Esophagus mucosa (tissue), 1 donor: Measurements from ENCODE around the gene DHX57. TPM values are rescaled to one million over a fixed set of nuclear protein-coding genes. Genes with fewer than 3 reads are reported as not detected.

Experiments used
- ATAC-seq: fragments of 200-7000 bp; cut with Tn5 transposase; one replicate; pipeline ENCODE4 v1.9.1; 2020
- total RNA-seq: library from RNA; stranded (reverse); gene quantifications from one replicate; pipeline ENCODE4 v1.2.4, GENCODE V29; 2023
- donor health status: DM: yes; HTN: yes; CAD: no.

The DHX57 gene
- 9.0 TPM for total RNA-seq

GRCh38 chr2:38875576-38876367 lies at the start of gene DHX57, which contains the start of gene MORN2:
TSS of gene DHX57 (minus strand) at chr2:38875934. CDS start at chr2:38868405, 7,529 bp downstream.
TSS of gene MORN2 (plus strand) at chr2:38875976.
- peak; percentile 98 for ATAC-seq

DNA sequence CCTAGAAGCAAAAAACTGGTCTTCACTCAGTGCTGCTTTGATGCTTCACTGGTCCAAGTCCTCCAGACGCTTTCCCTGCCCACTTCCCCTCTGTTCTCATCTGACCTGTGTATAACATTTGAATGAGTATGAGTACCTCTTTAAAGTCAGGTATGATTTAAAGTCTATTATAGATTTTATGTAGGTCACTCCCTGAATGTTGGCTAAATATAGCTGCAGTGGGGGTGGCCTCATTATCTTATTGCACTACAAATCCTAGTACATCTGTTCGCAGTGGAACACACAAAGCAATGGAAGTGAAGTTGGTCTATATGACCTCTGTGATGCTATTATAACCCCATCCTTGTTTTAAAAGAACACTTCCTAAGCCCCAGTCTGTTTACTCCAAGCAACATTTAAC lies 47.2 kb upstream of the DHX57 start:
- no peak for ATAC-seq

GRCh38 chr2:38922389-38922788 lies 46.7 kb upstream of the DHX57 start:
- no peak for ATAC-seq

DNA sequence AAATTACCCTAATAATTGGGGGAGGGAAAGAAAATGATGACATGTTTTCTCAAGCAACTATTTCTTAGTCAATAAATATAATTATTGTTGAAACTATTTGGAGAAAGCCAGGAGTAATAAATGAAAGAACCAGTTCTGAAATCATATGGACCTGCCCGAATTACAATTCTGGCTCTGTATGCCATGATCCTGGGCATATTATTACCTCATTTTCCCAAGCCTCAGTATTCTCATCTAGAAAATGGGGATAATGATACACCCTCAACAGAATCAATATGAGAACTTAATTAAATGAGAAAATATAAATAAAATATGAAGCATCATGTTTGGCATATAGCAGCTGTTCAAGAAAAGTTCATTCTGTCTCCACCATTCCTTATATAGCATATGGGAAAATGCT lies 36.9 kb upstream of the DHX57 start:
- no peak for ATAC-seq

DNA sequence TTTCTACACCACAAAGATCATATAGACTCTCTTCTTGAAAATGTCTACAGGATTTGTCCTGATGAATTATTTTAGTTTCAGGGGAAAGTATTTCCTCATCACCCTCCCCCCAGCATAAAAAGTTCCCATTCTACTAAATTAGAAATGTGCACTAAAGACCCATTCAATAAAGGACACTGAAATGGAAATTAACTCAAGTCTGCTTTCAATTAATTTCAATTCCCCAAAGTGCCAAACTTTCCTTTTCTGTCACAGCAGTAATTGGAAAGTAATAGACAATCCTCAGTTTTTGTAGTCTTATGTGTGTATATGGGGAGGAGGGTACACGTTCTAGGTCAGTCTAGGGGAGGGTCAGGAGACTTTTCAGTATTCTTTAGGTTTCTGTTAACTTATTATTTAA lies 35.5 kb upstream of the DHX57 start:
- ATAC-seq, result no peak

DNA sequence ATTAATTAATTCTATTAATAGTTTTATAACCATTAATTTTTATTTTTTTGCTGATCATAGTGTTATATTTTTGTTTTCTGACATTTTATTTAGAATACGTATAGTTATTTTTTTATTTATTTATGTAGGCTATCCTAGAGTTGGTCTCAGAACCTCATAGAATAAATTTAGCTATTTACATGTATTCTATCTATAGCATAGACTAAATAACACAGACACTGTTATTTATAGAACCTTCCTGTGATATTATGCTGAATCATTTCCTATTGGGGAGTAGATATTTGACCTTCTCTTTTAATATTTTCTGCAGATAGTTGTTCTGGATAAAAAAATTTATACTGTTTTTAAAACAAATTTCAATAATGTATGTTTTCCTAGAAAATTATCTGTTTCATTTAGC lies 34.1 kb upstream of the DHX57 start:
- ATAC-seq, result no peak

GRCh38 chr2:38907743-38908562 lies 32.2 kb upstream of the DHX57 start:
- ATAC-seq, result no peak

GRCh38 chr2:38907242-38907641 lies 31.5 kb upstream of the DHX57 start:
- ATAC-seq, result no peak

DNA sequence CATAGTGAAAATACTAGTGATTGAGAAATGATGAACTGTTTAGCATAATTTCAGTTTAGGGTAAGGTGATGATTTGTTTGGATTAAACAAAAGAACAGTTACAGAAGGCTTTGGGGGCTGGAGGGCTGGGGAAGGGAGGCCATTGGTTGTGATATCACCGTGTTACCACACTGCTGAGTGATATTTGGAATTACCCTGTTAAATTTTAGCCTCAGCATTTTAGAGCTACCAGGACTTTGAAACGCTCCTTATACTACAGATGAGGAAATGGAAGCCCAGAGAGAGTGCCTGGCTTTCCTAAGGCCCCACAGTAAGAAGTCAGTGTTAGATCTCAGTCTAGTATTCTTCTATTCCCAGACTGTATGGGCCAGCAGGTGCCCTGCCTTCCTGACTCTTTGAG lies 29.5 kb upstream of the DHX57 start:
- no peak for ATAC-seq

GRCh38 chr2:38900726-38901125 lies 25.0 kb upstream of the DHX57 start:
- ATAC-seq, result no peak

DNA sequence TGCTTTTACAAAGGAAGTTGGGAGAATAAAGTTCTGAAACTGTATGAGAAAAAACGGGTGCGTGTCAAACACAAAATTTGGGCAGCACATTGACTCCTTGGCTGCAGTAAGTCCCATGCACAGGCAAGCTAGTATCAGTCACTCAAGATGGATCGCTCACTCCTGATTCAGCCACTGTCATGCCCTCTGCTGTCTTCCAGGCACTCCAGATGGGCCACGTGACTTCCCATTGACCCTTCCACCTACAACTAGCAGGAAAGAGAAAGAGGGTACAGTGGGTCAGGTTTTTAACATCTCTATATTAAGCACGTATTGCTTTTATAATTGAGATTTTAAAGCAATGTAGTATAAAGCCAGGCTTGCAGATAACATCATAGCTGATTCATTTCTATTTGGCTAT lies 22.5 kb upstream of the DHX57 start:
- ATAC-seq, result no peak

DNA sequence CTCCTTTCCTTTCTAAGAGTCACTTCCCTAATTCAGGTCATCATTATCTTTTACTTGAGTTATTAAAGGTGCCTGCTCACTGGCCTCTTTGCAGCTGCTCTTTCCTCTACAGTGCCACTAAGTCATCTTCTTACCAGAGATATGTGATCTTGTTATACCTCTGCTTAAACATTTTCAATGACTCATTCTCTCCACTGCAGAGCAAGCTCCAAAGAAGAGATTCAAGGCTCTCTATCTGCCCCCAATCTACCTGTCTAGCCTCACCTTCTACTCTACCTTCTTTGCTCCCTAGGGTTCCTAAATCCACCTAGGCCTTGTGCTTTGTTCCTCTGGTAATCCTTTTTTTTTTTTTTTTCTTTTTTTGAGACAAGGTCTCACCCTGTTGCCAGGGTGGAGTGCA lies 17.1 kb upstream of the DHX57 start:
- no peak for ATAC-seq

- ATAC-seq, result no peak
Observed at GRCh38 chr2:38889575-38889974, 13.8 kb upstream of the DHX57 start, which contains the start of gene ARHGEF33. TSS of gene ARHGEF33 (plus strand) at chr2:38889875. CDS start at chr2:38919448, 29,573 bp downstream.

DNA sequence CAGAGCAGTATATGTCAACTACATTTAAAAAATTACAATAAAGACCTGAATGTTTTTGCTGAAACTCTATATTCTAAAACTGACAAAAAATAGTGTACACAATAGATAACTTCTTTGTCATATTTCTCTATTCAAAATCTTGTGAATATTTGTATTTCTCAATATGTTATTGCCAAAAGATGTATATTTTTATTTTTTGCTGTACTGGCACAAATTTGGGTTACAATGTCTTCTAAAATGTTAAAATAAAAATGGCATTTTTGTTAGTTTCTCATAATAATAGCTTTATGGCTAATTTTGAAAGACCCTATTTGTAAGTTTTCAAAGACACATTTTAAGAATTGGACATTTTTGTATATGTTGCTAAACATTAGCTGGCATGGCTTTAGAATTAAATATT lies 13.3 kb upstream of the DHX57 start:
- no peak for ATAC-seq

GRCh38 chr2:38887902-38888554 lies 12.3 kb upstream of the DHX57 start:
- ATAC-seq, result no peak

GRCh38 chr2:38887347-38887746 lies 11.6 kb upstream of the DHX57 start:
- no peak for ATAC-seq

DNA sequence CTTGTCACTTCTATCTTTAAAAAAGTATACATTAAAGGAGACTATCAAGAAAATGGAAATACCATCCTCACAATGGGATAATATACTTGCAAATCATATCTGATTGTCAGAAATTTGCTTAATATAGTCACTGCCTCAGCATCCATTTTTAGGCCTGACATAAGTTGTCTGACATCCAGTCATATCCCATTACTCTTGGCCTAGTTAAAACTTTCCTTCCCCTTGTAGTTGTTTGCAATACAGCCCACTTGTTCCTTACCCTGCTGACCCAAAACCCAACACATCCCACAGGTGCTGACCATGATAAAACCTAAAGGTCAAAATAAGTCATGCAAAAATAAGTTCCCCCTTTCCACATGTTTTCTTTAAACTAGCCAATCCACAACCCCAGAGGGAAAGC lies 10.3 kb upstream of the DHX57 start:
- no peak for ATAC-seq

DNA sequence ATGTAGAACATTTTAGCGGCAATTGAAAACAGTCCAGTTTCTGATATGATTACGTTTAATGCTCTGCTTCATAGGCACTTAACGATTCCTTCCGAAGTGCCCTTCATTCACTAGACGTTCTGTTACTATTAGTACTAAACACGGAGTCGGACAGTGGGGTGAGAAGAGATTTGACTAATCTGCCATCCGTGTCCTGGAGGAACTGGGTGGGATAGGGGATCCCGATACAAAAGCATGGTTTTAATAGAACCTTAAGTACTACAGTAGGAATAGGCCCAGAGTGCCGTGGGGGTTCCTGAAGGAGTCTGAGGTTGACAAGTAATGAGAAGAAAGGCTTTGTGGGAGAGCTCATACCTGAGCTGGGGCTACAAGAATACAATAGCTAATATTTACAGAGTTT lies 673 bp upstream of the DHX57 start:
- ATAC-seq, result no peak

DNA sequence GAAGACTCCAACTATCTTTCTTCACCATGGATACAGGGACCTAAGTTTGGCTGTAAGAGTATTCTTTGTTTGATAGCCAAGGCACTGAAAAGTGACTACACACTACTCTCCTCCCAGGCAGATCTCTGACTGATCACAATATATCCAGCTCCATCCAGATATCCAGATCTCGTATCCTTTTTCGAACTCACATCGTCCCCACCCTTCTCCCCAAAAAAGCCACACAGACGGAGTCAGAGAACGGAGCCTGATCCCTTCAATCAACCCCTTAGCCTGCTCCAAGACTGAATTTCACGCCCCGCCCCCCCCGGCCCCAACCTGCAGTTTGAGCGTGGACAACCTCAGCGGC lies 533 bp downstream of the DHX57 start:
- peak; percentile 9 for ATAC-seq

DNA sequence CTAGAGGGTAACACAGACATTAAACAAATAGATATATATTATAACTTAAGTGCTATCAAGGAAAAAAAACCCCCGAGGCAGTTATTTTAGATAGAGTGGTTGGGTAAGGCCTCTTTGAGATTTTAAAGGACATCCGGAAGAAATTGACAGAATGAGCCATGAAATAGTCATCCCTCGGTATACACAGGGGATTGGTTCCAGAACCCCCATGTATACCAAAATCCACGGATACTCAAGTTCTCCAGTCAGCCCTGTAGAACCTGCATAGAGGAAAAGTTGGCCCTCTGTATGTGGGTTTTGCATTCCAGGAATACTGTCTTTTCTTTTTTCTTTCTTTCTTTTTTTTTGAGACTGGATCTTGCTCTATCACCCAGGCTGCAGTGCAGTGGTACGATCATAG lies 2.0 kb downstream of the DHX57 start:
- ATAC-seq, result no peak

DNA sequence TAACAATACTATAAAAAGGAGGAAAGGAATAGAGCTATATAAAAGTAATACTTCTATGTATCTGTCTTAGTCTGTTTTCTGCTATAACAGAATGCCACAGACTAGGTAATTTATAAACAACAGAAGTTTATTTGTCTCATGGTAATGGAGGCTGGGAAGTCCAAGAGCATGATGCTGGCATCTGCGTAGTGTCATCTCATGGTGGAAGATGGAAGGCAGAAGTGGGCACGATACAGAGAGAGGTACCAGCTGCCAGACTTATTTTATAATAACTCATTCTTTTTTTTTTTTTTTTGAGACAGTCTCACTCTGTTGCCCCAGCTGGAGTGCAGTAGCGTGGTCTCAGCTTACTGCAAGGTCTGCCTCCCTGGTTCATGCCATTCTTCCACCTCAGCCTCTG lies 4.3 kb downstream of the DHX57 start:
- ATAC-seq, result no peak

DNA sequence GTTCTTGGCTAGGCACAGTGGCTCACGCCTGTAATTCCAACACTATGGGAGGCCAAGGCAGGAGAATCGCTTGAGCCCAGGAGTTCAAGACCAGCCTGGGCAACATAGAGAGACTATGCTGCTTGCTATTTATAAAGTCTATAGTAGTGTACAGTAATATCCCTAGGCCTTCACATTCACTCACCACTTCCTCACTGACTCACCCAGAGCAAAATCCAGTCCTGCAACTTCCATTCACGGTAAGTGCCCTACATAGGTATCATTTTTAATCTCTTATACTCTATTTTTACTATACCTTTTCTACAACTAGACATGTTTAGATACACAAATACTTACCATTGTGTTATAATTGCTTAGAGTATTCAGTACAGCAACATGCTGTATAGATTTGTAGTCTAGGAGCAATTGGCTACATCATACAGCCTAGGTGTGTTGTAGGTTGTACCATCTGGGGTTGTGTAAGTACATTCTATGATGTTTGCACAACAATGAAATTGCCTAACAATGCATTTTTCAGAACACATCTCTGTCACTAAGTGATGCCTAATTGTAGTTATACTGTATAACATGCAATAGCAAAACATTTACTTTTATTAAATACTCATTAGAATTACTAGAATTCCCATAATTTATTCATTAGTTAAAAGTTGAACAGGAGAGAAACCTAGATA lies 8.8 kb downstream of the DHX57 start:
- ATAC-seq, result peak; percentile 93
